ENCODE results near the gene PRDM16. TPM values are rescaled to one million over a fixed set of nuclear protein-coding genes. Genes with fewer than 3 reads are reported as not detected.

Gene PRDM16
- total and polyA plus RNA-seq, 2 of the 13 experiments (the other 11 are each of a cell fraction or from before 2014, with no cell fraction given), result 0.15 to 0.81 TPM

DNA sequence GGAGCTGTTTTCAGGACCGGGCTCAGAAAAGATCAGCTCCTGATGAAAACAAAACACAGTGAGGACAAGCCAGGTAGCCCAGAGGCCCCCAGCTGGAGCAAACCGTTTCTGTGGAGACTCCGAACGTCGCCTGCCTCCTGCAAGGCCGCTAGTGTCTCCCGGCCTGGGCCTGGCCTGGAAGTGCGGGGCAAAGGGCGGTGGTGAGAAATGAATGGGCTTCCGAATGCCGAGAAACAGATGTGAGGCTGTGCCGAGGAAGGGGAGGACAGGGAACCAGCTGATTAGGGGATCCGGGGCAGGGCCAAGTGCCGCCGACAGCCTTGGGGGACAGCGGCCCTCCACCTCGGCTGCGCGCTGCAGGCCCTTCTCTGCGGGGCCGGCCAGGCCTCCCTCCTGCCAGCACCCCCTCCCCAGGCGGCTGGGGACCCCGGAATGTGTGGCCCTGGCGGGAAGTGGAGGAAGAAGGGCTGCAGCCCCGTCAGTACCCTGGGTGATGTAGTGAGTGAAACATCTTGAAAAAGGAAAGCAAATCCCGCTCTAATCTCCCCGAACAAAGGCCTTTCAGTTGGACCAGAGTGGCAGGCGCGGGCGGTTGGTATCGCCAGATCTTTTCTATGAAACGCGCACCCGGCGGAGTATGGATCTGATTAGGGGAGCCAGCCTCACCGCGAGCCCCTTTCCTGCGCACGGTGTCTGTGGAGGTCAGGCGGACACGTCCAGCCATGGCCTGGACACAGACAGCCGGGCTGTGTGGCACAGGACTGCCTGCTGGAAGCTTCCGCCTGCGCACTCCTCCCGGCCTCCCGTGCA is 52.6 kb downstream of the PRDM16 start (continued):
- no peak for TF ChIP-seq TFDP2 (CRISPR knock-in tag; IDR thresholded peaks at IDR 0.05)
- no peak for TF ChIP-seq ZBTB10 (CRISPR knock-in tag; IDR thresholded peaks at IDR 0.05; ENCODE audit: borderline replicate concordance)
- no peak for TF ChIP-seq CREM (IDR thresholded peaks at IDR 0.05)
- no peak for TF ChIP-seq CREM (CRISPR knock-in tag; IDR thresholded peaks at IDR 0.05)
- TF ChIP-seq POLR2AphosphoS2 (IDR thresholded peaks at IDR 0.05; ENCODE audit: low read depth, low read length), result no peak
- TF ChIP-seq ZNF788 (CRISPR knock-in tag; IDR thresholded peaks at IDR 0.05; ENCODE audit: borderline replicate concordance), result no peak
- TF ChIP-seq ZNF674 (CRISPR knock-in tag; IDR thresholded peaks at IDR 0.05; ENCODE audit: low read depth), result no peak
- no peak for TF ChIP-seq ZMYM4 (CRISPR knock-in tag; IDR thresholded peaks at IDR 0.05)
- TF ChIP-seq ZNF720 (CRISPR knock-in tag; IDR thresholded peaks at IDR 0.05), result no peak
- no peak for TF ChIP-seq KLF13 (CRISPR knock-in tag; IDR thresholded peaks at IDR 0.05)
- no peak for TF ChIP-seq CENPX (CRISPR knock-in tag; IDR thresholded peaks at IDR 0.05)
- no peak for TF ChIP-seq NFKBIZ (CRISPR knock-in tag; IDR thresholded peaks at IDR 0.05)
- no peak for TF ChIP-seq NR2F2 (IDR thresholded peaks at IDR 0.05; ENCODE audit: borderline replicate concordance, low read depth)
- no peak for TF ChIP-seq REPIN1 (CRISPR knock-in tag; IDR thresholded peaks at IDR 0.05; ENCODE audit: borderline replicate concordance, low read depth)
- TF ChIP-seq ZNF710 (CRISPR knock-in tag; IDR thresholded peaks at IDR 0.05; ENCODE audit: borderline replicate concordance), result no peak
- TF ChIP-seq BATF2 (CRISPR knock-in tag; IDR thresholded peaks at IDR 0.05), result no peak
- TF ChIP-seq, protein P1, sequence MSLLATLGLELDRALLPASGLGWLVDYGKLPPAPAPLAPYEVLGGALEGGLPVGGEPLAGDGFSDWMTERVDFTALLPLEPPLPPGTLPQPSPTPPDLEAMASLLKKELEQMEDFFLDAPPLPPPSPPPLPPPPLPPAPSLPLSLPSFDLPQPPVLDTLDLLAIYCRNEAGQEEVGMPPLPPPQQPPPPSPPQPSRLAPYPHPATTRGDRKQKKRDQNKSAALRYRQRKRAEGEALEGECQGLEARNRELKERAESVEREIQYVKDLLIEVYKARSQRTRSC (CRISPR knock-in tag; IDR thresholded peaks at IDR 0.05; ENCODE audit: low read depth), result no peak
- no peak for TF ChIP-seq MYNN (CRISPR knock-in tag; IDR thresholded peaks at IDR 0.05; ENCODE audit: low read depth)
- no peak for TF ChIP-seq ZNF383 (CRISPR knock-in tag; IDR thresholded peaks at IDR 0.05; ENCODE audit: borderline replicate concordance)
- TF ChIP-seq ZNF225 (CRISPR knock-in tag; IDR thresholded peaks at IDR 0.05), result no peak
- TF ChIP-seq HNF4G (IDR thresholded peaks at IDR 0.05; ENCODE audit: borderline replicate concordance, low read depth, low read length), result peak; percentile 51; the same call in 1 of the 2 replicates
- no peak for TF ChIP-seq HNF4G (CRISPR knock-in tag; IDR thresholded peaks at IDR 0.05; ENCODE audit: borderline replicate concordance, low read depth)
